ENCODE results near the gene MAP2K6.
"Not testable (repeated sequence)": the region's sequence is repeated elsewhere in the genome, so short reads cannot be mapped to it uniquely, and the experiment has no call there.

Gene MAP2K6

GRCh38 chr17:69460963-69461922, 46.7 kb downstream of the MAP2K6 start:
- no peak for DNase-seq

GRCh38 chr17:69461951-69462369, 47.5 kb downstream of the MAP2K6 start:
- DNase-seq: no peak

GRCh38 chr17:69462882-69463281, 48.4 kb downstream of the MAP2K6 start:
- DNase-seq: no peak

- DNase-seq: no peak
Observed at GRCh38 chr17:69466451-69466850, 52.0 kb downstream of the MAP2K6 start.

GRCh38 chr17:69466905-69467667, 52.6 kb downstream of the MAP2K6 start:
- no peak for DNase-seq

- DNase-seq: no peak
Observed at GRCh38 chr17:69468207-69468606, 53.7 kb downstream of the MAP2K6 start.

- no peak for DNase-seq
Observed at GRCh38 chr17:69470702-69471101, 56.2 kb downstream of the MAP2K6 start.

- DNase-seq: no peak
Observed at GRCh38 chr17:69471406-69471805, 56.9 kb downstream of the MAP2K6 start.

GRCh38 chr17:69473841-69474831, 59.6 kb downstream of the MAP2K6 start:
- DNase-seq: no peak

GRCh38 chr17:69477204-69477902, 62.9 kb downstream of the MAP2K6 start:
- no peak for DNase-seq

- no peak for DNase-seq
Observed at GRCh38 chr17:69477903-69478266, 63.4 kb downstream of the MAP2K6 start.

GRCh38 chr17:69478916-69479315, 64.4 kb downstream of the MAP2K6 start:
- DNase-seq: no peak

GRCh38 chr17:69479756-69480155, 65.3 kb downstream of the MAP2K6 start:
- DNase-seq: not testable (repeated sequence)

GRCh38 chr17:69480245-69480644, 65.7 kb downstream of the MAP2K6 start:
- no peak for DNase-seq

GRCh38 chr17:69485251-69485661, 70.8 kb downstream of the MAP2K6 start:
- no peak for DNase-seq

- no peak for DNase-seq
Observed at GRCh38 chr17:69485901-69486643, 71.6 kb downstream of the MAP2K6 start.

- no peak for DNase-seq
Observed at GRCh38 chr17:69486779-69487637, 72.5 kb downstream of the MAP2K6 start.

- no peak for DNase-seq
Observed at GRCh38 chr17:69489313-69489712, 74.8 kb downstream of the MAP2K6 start.

- no peak for DNase-seq
Observed at GRCh38 chr17:69492410-69493071, 78.0 kb downstream of the MAP2K6 start.

- DNase-seq: no peak
Observed at GRCh38 chr17:69495787-69496186, 81.3 kb downstream of the MAP2K6 start.

Data from stimulated activated CD4-positive, alpha-beta T cell treated with anti-CD3 and anti-CD28 coated beads, Interleukin-2, amount 100 ng/mL, for 48 hours (primary cell).